ENCODE measurements around the gene NPC1.
"Not testable (repeated sequence)": the region's sequence is repeated elsewhere in the genome, so short reads cannot be mapped to it uniquely, and the experiment has no call there.

NPC1 gene

DNA sequence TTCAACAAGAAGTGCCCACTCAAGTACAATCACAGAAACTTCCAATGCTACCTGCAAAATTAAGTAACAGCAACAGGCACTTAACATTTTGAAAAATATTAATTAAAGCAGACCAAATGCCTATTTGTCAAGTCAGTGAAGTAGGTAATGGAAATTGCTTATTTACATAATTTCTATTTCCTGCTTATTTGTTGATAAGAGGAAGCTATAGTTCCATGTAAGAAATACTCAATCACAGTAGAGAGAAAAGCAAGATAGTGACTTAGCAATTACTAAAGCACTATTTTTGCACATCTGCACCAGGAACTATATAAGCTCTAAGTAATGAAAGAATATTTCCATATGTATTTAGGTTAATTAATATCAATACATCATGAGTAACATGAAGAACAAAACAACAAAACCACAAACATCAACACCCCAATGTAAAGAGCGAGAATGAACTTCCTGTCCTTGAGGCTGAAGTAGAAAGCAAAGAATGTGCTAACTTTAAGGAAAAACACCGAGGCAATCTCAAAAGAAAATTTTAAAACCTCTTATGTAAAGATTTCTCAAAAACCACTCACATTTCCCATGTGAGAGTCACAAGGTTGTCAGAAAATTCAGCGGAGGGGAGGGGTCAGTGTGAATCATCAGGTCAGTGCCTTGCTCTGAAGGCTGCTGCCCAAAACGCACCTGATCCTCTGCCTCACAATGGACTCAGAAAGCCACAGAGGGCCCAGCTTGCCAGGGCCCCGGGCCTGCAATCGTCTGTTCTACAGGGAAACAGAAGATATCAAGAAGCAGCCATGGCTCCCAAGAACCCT lies 12.5 kb downstream of the NPC1 start:
- peak; percentile 45 for DNase-seq

DNA sequence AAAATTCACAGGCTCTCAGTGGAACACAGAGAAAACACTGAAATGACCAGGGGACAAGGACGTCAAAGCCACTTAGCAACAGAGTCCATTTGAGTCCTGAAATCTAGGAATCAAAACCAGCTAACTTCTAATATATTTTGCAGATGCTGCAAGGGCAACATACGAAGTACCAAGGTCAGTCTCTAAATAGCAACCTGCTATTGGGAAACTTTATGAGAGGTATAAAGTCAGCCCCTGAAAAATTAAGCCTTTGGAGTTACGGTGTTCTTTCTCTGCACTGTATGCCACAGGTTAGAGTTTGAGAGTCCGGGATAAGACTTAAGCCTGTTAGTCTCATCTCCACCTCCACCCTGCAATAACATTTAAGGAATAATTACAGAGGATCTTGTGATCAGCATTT lies 13.3 kb downstream of the NPC1 start:
- no peak for DNase-seq

DNA sequence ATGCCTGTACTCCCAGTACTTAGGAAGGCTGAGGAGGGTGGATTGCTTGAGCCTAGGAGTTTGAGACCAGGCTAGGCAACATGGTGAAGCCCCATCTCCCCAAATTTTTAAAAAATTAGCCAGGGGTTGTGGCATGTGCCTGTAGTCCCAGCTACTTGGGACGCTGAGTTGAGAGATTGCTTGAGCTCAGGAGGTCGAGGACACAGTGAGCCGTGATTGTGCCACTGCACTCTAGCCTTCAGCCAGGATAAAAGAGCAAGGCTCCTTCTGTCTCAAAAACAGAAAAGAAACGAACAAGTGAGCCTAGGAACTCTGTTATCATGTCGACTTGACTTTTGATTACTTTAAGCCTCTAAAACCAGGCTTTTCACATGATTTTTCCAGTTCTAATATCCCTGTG lies 13.7 kb downstream of the NPC1 start:
- no peak for DNase-seq

DNA sequence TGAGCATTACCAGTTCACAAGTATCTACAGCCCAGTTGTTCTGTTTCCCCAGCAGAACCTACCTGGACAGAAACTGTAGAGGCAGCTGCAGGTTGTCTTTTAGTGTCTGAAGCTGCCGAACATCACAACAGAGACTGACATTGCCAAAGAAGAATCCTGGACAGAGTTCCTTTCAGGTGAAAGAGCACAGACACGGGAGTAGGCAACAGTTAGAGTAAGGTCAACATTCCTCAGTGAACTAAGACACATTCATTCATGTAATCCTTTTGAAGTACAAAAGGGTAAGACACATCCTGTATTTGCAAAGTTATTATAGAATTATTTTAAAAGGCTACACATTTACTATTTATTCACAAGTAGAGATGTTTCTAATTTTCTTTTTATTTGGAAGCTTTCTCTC lies 14.3 kb downstream of the NPC1 start:
- no peak for DNase-seq

DNA sequence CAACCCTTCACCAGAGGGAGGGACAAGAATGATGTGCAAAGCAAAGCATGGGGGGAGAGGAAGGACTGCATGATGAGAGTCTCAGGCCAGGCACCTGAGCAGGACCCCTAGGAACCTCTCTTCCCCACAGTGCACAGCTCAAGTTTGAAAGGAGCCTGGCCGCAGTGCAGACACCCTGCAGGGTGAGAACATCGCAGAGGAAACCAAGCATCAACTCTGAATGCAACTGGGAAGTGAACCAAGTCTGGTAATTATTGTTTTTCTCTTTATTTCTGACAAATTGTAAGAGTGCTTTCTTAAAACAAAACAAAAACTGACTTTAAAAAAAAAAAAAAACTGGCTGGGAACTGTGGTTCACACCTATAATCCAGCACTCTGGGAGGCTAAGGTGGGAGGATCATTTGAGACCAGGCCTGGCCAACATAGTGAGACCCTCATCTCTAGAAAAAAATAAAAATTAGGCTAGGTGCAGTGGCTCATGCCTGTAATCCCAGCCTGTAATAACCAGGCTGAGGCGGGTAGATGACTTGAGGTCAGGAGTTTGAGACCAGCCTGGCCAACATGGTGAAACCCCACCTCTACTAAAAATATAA lies 15.3 kb downstream of the NPC1 start:
- no peak for DNase-seq

DNA sequence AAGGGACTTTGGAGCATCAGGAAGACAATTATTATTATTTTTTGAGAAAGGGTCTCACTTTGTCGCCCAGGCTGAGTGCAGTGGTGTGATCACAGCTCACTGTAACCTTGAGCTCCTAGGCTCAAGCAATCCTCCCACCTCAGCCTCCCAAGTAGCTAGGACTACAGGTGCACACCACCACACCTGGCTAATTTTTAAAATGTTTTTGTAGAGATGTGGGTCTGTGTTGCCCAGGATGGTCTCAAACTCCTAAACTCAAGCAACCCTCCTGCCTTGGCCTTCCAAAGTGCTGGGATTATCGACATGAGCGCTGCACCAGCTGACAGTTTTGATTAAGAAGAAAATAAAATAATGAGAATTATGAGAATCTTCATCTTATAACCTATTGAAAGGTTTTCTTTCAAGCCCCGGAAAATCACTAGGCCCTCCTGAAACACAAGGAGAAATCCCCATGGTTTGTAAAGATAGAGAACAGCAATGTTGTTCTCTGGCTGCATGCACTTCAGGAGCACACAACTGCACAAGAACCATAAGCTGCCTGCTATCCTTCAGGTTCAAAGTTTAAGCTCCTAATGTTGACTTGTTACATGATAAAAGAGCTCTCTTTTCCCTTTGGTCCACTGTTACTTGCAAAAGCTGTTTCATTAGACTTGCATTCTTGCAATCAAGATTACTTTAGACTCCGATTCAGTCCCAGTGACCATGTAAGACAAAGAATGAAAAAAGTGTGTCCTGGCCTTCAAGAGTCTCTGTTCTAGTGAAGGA lies 16.8 kb downstream of the NPC1 start:
- DNase-seq: no peak

DNA sequence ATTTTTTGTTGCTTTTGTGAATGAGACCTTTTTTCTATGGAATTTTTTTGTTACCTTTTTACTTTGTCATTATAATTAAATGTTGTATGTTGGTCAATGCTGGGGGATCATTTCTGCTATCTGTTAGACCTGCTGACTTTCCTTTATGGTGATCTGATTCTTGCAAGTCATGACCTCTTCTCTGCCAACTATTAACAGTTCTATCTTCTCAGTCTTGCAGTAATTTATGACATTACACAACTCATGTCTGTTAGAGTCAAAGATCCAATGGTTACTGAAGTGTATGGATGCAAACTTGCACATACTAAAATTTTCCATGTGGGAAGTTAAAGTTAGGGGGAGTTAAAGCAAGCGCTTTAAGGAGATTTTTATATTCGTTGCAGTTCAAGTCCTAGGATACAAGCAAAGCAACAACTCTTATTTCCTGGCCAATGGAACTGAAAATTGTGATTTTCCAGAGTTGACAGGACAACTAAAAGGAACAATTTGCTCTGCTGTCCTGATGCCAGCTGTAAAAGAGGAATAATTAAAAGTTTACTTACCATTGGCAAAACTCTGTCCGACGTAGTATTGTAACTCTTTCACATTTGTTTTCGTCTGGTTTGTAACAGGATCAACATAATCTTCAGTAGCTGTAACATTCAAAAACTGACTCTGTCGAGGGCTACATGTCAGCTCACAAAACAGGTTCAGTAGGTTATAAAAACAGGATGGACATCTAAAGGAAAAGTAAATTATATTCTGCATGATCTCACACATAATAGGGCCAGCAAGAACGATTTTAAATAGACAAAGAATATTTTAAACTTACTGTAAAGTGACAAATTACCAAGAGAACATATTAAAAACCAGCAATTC lies 17.8 kb downstream of the NPC1 start:
- DNase-seq: no peak

DNA sequence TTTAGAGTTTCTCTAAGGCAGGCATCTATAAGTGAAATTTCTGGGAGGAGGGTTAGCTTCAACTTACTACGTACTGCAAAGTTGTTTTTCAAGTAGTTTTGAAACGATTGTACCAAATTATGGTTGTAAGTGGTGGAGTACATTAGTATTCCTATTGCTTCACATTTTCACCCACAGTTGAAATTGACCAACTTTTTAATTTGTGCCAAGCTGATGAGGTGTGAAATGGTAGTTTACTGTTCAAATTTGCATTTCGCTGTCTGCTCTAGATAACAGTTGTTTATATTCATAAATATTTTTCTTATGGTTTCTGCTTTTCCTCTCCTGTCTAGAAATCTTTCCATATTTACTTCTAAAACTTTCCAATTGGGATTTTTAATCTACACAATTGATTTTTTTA lies 18.6 kb downstream of the NPC1 start:
- no peak for DNase-seq

DNA sequence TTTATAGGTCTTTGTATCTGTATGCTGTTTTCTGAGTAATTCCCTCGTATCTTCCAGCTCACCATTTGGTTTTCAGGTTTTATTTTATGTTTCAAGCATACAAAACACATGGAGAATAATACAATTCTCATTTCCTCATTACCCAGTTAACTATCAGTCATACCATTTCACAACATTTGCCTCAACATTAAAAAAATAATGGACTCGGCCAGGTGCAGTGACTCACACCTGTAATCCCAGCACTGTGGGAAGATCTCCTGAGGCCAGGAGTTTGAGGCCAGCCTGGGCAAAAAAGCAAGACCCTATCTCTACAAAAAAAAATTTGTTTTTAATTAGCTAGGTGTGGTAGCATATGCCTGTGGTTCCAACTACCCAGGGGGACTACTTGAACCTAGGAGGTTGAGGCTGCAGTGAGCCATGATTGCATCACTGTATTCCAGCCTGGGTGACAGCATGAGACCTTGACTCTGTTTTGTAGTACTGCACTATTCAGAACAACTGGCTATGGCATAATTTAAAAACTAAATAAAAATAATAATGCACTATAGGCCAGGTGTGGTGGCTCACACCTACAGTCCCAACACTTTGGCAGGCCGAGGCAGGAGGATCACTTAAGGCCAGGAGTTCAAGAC lies 20.3 kb downstream of the NPC1 start:
- no peak for DNase-seq

DNA sequence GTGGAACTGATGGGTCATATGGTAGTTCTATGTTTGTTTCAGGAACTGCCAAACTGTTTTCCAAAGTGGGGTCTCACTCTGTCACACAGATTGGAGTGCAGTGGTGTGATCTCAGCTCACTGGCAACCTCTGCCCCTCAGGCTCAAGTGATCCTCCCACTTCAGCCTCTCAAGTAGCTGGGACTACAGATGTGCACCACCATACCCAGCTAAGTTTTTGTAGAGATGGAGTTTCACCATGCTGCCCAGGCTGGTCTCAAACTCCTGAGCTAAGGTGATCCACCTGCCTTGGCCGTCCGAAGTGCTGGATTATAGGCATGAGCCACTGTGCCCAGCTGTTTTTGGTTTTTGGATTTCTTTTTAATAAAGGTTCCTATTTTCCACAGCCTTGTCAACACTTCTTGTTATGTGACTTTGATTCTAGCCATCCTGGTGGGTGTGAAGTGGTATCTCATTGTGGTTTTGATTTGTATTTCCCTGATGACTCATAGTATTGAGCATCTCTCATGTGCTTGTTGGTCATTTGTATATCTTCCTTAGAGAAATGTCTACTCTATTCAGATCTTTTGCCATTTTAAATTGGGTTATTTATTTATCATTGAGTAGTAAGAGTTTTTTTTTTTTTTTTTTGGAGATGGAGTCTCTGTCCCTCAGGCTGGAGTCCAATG lies 22.8 kb downstream of the NPC1 start:
- DNase-seq: no peak

DNA sequence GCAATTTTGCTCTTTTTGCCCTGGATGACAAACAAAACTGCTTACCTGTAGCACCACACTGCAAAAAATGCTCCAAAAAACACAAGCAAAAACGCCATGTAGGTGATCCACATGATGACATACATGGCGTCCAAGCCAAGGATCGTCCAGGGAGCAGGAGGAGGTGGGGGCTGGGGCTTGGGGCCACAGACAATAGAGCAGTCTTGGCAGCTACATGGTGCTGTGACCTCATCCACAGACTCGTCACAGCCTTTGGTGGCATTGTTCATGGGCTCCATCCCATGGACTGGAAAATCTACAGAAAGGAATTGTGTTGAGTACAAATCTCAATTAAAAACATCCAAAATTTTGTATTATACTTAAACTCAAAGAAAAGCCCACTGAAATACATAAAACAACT lies 26.1 kb downstream of the NPC1 start:
- DNase-seq: no peak

DNA sequence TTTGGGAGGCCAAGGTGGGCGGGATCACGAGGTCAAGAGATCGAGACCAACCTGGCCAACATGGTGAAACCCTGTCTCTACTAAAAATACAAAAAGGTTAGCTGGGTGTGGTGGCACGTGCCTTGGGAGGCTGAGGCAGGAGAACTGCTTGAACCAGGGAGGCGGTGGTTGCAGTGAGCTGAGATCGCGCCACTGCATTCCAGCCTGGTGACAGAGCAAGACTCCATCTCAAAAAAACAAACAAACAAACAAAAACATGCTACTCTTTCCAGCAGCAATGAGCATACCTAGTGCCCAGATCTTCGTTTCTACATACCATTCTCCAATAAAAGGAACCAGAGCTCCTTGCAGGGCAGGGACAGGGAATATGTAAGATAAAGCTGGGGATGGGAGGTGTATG lies 28.8 kb downstream of the NPC1 start:
- DNase-seq: not testable (repeated sequence)

DNA sequence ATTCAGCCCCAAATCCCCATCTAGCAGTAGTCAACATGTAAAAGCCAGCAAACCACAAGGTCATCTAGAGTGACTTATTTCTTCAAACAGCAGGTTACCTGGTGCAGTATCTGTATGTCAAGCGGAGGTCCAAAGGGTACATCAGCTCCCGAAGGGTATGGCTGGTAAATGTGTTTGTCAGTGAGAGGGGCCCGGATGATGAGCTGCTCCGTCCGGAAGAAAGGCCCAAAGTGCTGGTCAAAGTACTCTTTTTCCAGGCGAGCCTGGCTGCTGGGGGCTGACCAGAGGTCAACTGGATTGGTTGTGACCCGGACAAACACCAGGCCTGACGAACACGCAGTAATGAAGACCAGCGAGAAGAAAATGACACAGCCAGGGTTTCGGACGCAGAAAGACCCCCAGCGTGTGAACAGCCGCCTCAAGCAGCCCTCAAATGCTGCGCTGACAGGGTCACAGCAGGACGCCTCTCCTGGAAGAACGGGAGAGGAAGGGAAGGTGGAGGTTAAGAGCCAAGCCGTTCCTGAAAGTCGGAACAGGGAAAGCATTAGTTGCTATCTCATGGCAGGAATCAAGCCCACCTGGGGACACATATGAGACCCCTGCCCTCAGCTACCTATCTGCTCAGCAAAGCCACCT lies 30.0 kb downstream of the NPC1 start:
- DNase-seq: no peak

DNA sequence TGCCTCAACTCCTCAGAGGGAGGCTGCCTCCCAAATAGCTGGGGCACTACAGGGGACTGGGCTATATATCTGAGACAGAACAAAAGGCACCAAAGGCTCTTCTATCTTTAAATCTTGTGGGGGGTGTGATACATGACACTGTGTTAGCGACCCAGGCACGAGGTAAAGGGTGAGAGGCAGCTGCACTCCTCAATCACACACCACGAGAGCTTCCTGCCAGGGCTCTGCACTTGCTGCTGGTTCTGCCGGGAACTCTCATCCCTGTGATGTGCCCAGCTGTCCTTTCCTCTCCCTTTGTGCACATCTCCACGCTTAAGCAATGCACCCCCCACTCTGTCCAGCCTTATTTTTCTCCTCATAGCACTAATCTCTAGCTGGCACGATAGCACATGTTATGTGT lies 32.4 kb downstream of the NPC1 start:
- DNase-seq: no peak

DNA sequence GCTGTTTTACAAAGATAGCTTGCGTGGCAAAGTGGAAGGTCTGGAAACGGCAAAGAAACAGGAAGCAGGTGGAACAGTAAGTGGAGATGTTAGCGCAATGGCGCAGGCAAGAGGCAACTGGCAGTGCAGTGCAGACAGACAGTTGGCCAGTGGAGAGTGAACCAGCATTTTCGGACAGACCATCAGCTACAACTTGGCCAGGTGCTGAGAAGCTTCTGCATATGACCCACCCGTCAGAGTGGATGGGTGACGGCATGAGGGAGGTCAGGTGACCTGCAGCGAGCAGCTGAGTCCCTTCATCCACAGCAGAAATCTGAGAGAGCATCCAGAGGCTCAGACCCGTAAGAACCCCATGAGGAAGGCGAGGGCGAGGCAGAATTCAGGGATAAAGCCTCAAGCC lies 33.8 kb downstream of the NPC1 start:
- DNase-seq: no peak

DNA sequence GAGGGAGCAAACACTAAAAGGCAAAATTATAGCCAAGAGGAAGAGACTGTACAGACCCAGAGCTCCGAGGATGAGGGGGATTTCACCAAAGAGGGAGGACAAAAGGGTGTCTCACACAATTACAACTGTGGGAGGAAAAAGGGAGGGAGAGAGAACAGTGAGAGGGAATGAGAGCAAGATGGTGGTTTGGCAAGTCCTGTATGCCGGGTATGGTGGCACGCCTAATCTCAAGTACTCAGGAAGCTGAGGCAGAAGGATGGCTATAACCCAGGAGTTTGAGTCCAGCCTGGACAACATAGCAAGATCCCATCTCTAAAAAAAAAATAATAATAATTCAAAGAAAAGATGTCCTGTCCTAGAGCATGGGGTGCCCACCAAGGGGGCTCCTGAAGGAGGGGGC lies 34.3 kb downstream of the NPC1 start:
- DNase-seq: no peak

DNA sequence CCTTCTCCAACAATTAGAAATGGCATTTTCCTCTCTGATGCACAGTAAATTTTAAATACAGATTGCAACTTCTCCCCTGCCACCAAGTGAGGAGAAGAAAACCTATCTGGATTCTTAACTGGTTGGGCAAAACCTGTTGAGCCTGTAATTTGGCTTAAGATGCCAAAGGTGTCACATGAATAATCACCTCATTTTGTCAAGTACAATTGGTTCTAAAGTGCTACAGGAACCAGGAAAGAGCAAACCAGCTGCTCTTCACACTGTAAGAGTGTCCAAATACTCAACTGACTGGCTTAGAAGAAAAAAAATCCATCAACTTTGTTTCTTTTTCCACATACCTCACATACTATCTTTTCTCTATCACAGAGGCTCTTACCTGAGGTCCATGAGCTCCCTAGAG lies 35.4 kb downstream of the NPC1 start:
- no peak for DNase-seq

DNA sequence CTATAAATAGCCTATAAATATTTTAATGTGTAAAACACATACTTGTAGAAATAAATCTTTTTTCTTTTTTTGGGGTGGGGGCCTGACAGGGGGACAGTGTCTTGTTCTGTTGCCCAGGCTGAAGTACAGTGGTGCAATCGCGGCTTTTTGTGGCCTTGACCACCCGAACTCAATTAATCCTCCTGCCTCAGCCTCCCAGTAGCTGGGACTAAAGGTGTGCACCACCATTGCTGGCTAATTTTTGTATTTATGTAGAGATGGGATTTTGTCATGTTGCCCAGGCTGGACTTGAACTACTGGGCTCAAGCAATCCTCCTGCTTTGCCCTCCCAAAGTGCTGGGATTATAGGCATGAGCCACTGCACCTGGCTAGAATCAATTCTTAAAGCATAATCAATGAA lies 37.6 kb downstream of the NPC1 start:
- no peak for DNase-seq

DNA sequence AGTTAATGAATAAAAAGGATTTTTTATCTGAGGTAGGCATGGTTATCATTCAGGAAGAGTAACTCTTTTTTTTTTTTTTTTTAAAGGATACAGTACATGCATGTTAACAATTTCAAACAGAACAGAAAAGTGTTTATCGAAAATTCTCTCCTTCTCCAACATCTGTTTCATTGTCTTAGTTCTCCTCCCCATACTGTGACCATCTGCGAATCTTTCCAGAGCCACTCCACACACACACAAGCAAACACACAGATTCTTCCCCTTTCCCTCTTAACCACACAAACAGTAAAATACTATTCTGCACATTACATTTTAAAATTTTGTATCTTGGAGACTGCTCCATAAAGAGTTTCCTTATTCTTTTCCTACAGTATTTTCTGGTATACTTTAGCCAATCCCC lies 38.0 kb downstream of the NPC1 start:
- DNase-seq: no peak

DNA sequence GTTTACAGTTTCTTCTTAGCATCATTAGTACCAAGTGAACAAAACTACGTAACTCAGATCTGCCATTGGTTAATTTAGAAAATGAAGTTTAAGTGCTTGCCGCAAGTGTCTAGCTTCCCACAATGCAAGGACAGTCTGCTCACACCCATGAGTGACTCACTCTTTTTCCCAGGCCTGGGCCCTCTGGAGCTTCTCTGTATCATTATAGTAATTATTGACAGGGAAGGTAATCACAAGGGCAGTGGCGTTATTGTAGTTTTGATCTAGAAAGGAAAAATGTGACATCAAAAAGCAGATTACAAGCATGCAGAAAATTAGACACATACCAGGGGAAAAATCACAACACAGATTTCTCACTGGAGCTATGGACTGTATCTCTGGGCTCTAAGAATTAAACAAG lies 38.5 kb downstream of the NPC1 start:
- no peak for DNase-seq

DNA sequence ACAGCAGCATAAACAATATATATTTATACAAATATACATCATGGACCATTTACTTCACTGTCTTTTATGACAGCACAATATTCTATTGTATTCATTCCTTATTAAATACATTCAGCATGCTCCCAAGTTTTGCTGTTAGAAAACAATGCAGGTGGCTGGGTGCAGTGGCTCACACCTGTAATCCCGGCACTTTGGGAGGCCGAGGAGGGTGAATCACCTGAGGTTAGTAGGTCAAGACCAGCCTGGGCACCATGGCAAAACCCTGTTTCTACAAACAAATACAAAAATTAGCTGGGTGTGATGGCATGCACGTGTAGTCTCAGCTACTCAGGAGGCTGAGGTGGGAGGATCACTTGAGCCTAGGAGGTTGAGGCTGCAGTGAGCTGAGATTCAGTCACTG lies 39.0 kb downstream of the NPC1 start:
- DNase-seq: no peak
